Common myeloid progenitor, CD34-positive (primary cell): ENCODE results near the gene ZNF646.

Experiments
- CTCF ChIA-PET: fragments of 350-600 bp; sonication (Branson Sonifier 250); formaldehyde crosslinking; loops from one replicate; lab custom pipeline; 2021; ENCODE audit warnings: antibody characterized with exemption; lab: Charles Lee
- POLR2A ChIA-PET: fragments of 350-600 bp; sonication (Branson Sonifier 250); formaldehyde crosslinking; loops from one replicate; lab custom pipeline; 2021; ENCODE audit warnings: antibody characterized with exemption; lab: Charles Lee
- DNase-seq, 3 donors: peaks; one replicate each; pipeline versions ENCODE4 v3.0.0 to v3.0.0-alpha.2; 2013
- H3K27ac ChIP-seq, 2 experiments: 1 replicate in 1 of 2; 2 replicates in 1 of 2; pipeline ENCODE4 v1.7.0; 2013; ENCODE audit warnings: inconsistent platforms in 2 of 2, low read length in 2 of 2, mild to moderate bottlenecking in 2 of 2, low read depth in 1 of 2, moderate library complexity in 1 of 2; ENCODE audit not compliant: severe bottlenecking in 2 of 2, insufficient read depth in 1 of 2, poor library complexity in 1 of 2
- H3K27me3 ChIP-seq, 5 experiments: replicated peaks in 2 of 5; 1 replicate in 3 of 5; 2 replicates in 2 of 5; pipeline versions ENCODE4 v1.6.1 to v1.7.0; 2013; ENCODE audit warnings: low read length in 4 of 5, mild to moderate bottlenecking in 2 of 5, moderate library complexity in 2 of 5, inconsistent platforms in 1 of 5; ENCODE audit not compliant: insufficient read depth in 5 of 5, control insufficient read depth in 4 of 5
- H3K36me3 ChIP-seq, 4 experiments: 1 replicate in 2 of 4; 2 replicates in 2 of 4; pipeline versions ENCODE4 v1.6.1 to v1.7.0; 2013; ENCODE audit warnings: low read length in 3 of 4, control low read depth in 1 of 4, mild to moderate bottlenecking in 1 of 4; ENCODE audit not compliant: control insufficient read depth in 4 of 4, insufficient read depth in 4 of 4
- H3K4me1 ChIP-seq, 4 experiments: 1 replicate in 3 of 4; 2 replicates in 1 of 4; pipeline versions ENCODE4 v1.6.1 to v1.7.1; 2013; ENCODE audit warnings: low read length in 3 of 4, mild to moderate bottlenecking in 3 of 4, control low read depth in 1 of 4, inconsistent platforms in 1 of 4, moderate library complexity in 1 of 4; ENCODE audit not compliant: control insufficient read depth in 4 of 4, insufficient read depth in 4 of 4; ENCODE audit errors: control extremely low read depth in 1 of 4
- H3K4me3 ChIP-seq, 7 experiments: 1 replicate in 4 of 7; 2 replicates in 3 of 7; pipeline versions ENCODE4 v1.5.1 to v1.7.0; 2013; ENCODE audit warnings: mild to moderate bottlenecking in 7 of 7, low read length in 6 of 7, moderate library complexity in 6 of 7, inconsistent platforms in 2 of 7, low read depth in 2 of 7, control low read depth in 1 of 7; ENCODE audit not compliant: insufficient read depth in 4 of 7, control insufficient read depth in 1 of 7; ENCODE audit errors: extremely low read depth in 1 of 7
- H3K9me3 ChIP-seq, 5 experiments: 1 replicate in 4 of 5; 2 replicates in 1 of 5; pipeline versions ENCODE4 v1.6.1 to v1.7.1; 2013; ENCODE audit warnings: low read length in 4 of 5, mild to moderate bottlenecking in 2 of 5, inconsistent platforms in 1 of 5, low read depth in 1 of 5, moderate library complexity in 1 of 5; ENCODE audit not compliant: control insufficient read depth in 4 of 5, insufficient read depth in 2 of 5; ENCODE audit errors: control extremely low read depth in 1 of 5
- whole genome bisulfite sequencing: methylation state at CpG from one replicate; pipeline ENCODE4 v1.1.5; 2013; ENCODE audit not compliant: insufficient coverage; 5-methylcytosine and 5-hydroxymethylcytosine counted together

Gene ZNF646

DNA sequence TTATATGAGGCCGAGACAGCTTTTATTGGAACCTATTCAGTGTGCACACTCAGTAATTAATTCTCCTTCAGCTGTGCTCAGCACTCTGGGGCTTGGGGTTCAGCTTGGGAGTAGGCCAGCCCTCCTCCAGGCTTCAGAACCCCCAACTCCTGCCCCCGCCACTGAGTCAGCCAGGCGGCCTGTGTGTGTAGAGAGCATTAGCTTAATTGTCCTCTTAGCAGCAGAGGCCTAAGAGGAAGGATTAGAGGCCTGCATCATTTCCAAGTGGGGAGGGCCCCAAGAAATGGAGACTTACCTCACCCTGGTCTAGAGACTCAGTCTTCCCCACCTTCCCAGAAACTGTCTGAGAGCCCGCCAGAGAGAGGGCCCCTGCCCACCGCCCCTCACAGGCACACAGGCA lies 13.7 kb downstream of the ZNF646 start:
- Histone ChIP-seq H3K36me3 (peaks cover 2 to 63% (median 47%) of the 10 kb centered on the region in 4 experiments), H3K27ac (no peak overlapping the region), H3K4me1 (no peaks in the 10 kb centered on the region), H3K27me3 (no peaks in the 10 kb centered on the region), H3K9me3 (no peaks in the 10 kb centered on the region), H3K4me3 (no peak overlapping the region)
- no peak for DNase-seq
- ChIA-PET CTCF (no interaction called here), POLR2A (no interaction called here)
- WGBS = 100% methylated on average over 1 of the region's 5 CpGs

DNA sequence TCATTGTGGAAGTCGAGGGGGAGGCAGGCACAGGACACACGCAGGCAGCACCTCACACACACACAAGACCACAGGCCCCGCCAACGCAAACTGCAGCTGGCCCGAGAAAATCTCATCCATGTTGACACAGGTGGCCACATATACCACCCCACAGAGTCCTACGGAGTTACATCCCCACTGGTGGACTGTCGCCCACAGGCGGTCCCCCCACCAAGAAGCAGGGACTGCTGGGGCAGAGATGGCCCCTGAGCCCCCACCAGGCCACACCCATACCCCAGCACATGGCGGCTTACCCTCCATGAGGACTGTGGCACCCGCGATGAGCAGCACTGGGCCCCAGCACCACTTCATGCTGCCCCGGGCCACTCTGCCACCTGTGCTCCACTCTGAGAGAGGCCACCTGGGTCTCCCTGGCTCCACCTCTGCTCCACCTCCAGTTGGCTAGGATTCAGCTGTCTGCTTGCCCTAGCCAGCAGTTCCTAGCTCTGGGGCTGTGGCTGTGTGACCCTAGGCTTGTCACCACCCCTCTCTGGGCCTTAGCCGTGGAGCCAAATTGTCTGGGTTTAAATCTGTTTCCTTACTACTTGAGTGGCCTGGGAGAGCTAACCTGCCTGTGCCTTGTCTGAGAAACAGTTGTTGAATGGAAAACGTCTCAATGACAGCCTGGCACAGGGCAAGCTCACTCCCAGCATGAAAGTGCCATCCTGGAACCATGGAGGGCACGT lies 14.4 kb downstream of the ZNF646 start, which contains the start of gene PRSS53:
Gene PRSS53, minus strand, starts transcription at position 485 of the 725 bp plus-strand sequence. Its CDS starts 134 bp downstream, at position 351.
- no peak for DNase-seq
- Histone ChIP-seq H3K36me3 (peaks cover 2 to 57% (median 42%) of the 10 kb centered on the region in 4 experiments), H3K4me1 (peaks cover 0 to 5% (median 4%) of the 10 kb centered on the region in 4 experiments), H3K27me3 (no peaks in the 10 kb centered on the region), H3K4me3 (no peak within 1 kb of the TSS), H3K9me3 (no peaks in the 10 kb centered on the region), H3K27ac (no peak within 1 kb of the TSS)
- 94% methylated on average over 6 of the region's 15 CpGs for WGBS
- POLR2A ChIA-PET = no interaction called here
- CTCF ChIA-PET = interaction anchor here (1.5 kb wide), 1 partner anchor 14 kb away, joined by 4 read pairs; no protein-coding TSS in a partner anchor

DNA sequence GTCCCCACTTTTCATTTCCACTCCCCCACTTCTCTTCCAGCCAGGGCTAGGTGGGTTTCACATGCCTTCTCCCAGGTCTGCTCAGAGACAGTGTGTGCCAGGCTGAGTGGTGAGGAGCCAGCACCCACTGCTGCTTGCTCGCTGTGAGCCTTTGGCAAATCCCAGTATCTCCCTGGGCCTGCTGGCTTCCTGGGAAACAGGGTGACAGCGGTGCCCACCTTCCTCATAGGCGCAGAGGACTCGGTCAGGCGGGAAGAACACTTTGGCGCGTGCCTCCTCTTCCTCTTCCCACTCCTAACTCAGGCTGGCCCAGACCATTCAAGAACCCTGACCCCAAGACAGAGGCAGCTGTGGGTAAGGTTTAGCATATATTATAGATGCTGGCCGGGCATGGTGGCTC lies 15.0 kb downstream of the ZNF646 start:
- Histone ChIP-seq H3K27me3 (no peaks in the 10 kb centered on the region), H3K36me3 (peaks cover 2 to 52% (median 39%) of the 10 kb centered on the region in 4 experiments), H3K4me1 (peaks cover 0 to 11% (median 10%) of the 10 kb centered on the region in 4 experiments), H3K9me3 (no peaks in the 10 kb centered on the region), H3K4me3 (no peak overlapping the region), H3K27ac (no peak overlapping the region)
- ChIA-PET POLR2A (no interaction called here), CTCF (interaction anchor here (0.7 to 1.5 kb wide), 2 partner anchors 14 to 39 kb away, joined by 4 to 6 read pairs; no protein-coding TSS in a partner anchor)
- no peak for DNase-seq
- WGBS = 93% methylated on average over 2 of the region's 8 CpGs

DNA sequence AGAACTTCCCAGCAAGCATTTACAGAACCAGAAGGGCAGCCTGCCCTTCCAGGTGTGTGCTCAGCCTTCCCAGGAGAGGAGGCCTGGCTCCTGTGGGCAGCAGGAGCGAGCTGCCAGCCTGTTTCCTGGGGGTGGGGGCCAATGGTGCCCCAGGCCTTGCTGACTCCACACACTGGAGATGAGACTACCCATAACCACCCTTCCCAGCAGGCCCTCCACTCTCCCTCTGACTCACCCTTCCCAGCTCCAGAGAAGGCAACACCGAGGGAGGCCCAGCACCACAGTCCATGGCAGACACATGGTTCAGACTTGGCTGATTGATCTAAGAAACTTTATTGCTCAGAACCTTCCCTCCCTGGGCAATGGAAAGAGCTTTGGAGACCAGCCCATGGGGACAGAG lies 16.3 kb downstream of the ZNF646 start:
- Histone ChIP-seq H3K4me3 (no peak overlapping the region), H3K36me3 (peaks cover 2 to 39% (median 33%) of the 10 kb centered on the region in 4 experiments), H3K27ac (no peak overlapping the region), H3K27me3 (no peaks in the 10 kb centered on the region), H3K9me3 (no peaks in the 10 kb centered on the region), H3K4me1 (peaks cover 2 to 18% (median 17%) of the 10 kb centered on the region in 4 experiments)
- DNase-seq = no peak
- WGBS = no CpG with 5 or more reads among the region's 2 CpGs
- ChIA-PET POLR2A (interaction anchor here (1.1 kb wide), 1 partner anchor 12 kb away, joined by 3 read pairs; no protein-coding TSS in a partner anchor), CTCF (interaction anchor here (0.8 to 2.0 kb wide), 3 partner anchors 10 to 73 kb away, joined by 4 to 7 read pairs (median 4); partner anchors contain the start of gene BCKDK)

DNA sequence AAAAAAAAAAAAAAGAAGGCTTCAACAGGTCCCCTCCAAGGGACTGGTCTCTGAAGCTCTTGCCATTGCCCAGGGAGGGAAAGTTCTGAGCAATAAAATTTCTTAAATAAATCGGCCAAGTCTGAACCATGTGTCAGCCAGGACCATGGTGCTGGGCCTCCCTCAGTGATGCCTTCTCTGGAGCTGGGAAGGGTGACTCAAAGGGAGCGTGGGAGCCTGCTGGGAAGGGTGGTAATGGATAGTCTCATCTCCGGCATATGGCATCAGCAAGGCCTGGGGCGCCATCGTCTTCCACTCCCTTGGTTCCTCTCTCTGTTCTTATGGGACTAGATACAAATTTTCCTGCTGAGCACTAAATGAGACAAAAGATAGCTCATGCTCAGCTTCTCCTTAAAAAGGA lies 18.1 kb downstream of the ZNF646 start:
- ChIA-PET CTCF (interaction anchor here (0.8 to 1.5 kb wide), 8 partner anchors 9 to 364 kb away, joined by 3 to 6 read pairs (median 4); partner anchors contain the start of genes ZNF646 and ZNF668), POLR2A (interaction anchor here (1.0 kb wide), 1 partner anchor 88 kb away, joined by 4 read pairs; the partner anchor contains the start of gene FUS)
- Histone ChIP-seq H3K4me1 (peaks cover 3 to 21% (median 19%) of the 10 kb centered on the region in 4 experiments), H3K27me3 (no peaks in the 10 kb centered on the region), H3K4me3 (no peak overlapping the region), H3K9me3 (no peaks in the 10 kb centered on the region), H3K27ac (no peak overlapping the region), H3K36me3 (peaks cover 2 to 29% (median 27%) of the 10 kb centered on the region in 4 experiments)
- DNase-seq = no peak
- 92% methylated on average over 3 of the region's 5 CpGs for WGBS

DNA sequence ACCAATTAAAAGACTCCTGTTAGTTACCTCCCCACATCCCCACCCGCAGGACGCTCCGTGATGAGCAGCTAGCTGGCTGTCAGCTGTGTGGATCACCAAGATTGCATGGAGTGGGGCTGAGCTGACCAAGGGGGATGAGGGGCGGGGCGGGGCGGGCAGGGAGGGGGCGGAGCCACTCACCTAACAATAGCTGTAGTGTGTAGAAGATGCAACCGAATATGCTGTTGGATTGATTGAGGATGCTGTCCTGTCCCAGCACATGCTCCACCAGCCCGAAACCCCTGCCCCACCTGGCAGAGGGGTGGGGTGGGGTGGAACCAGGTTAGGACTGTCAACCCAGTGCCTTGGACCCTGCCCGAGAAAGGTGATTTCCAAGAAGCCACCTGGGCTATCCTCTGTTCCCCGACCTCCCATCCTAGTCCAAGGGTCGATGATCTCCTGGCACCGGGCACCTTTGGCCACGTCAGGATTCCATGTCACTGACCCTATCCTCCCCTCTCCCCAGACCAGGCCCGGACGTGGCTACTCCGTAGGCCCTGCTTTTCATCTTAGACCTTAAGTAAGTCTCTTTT lies 19.0 kb downstream of the ZNF646 start:
- Histone ChIP-seq H3K4me1 (peaks cover 3 to 21% (median 19%) of the 10 kb centered on the region in 4 experiments), H3K36me3 (peaks cover 2 to 26% (median 25%) of the 10 kb centered on the region in 4 experiments), H3K27ac (no peak overlapping the region), H3K9me3 (no peaks in the 10 kb centered on the region), H3K27me3 (no peaks in the 10 kb centered on the region), H3K4me3 (peak overlapping the region in 2 of 7 experiments; percentile 93 to 97)
- CTCF ChIA-PET = interaction anchor here (1.0 to 2.0 kb wide), 5 partner anchors 8 to 111 kb away, joined by 3 to 7 read pairs (median 4); partner anchors contain the start of gene HSD3B7
- peak; percentile 34 to 53 (median 39) for DNase-seq
- WGBS = 75% methylated on average over 5 of the region's 17 CpGs
- POLR2A ChIA-PET = interaction anchor here (1.0 to 1.4 kb wide), 2 partner anchors 24 to 87 kb away, joined by 4 to 5 read pairs; partner anchors contain the start of genes FUS and KAT8
